GM18505 (cell line): ENCODE measurements around the gene CHRNA4.
"Not testable (repeated sequence)": the region's sequence is repeated elsewhere in the genome, so short reads cannot be mapped to it uniquely, and the experiment has no call there.

Source experiments
- ATAC-seq: cut with Tn5 transposase; IDR thresholded peaks from one replicate; pipeline ENCODE4 v1.9.1; 2021; ENCODE audit not compliant: unreplicated experiment
- POLR2A ChIP-seq: IDR thresholded peaks from 4 replicates; pipeline ENCODE4 v1.6.1; 2011; ENCODE audit warnings: borderline replicate concordance; ENCODE audit not compliant: insufficient read depth, insufficient read length; ENCODE audit errors: extremely low read depth

Gene CHRNA4

DNA sequence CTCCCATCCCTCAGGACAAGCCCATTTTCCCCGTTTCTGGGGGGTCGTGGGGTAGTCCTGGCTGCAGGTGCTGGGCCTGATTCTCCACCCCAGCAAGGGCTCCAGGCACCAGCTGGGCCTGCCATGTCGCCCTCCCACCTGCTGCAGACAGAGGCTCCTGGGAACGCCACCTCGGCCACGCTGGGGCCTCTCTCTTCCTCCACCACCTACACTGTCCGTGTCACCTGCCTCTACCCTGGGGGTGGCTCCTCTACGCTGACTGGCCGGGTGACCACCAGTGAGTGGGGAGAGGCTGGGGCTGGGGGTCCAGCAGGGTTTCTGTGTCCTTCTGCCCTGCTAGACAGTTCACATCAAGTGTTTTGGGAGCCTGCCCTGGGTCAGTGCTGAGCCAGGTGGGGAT is 48.9 kb downstream of the CHRNA4 start:
- no peak for ATAC-seq
- no peak for TF ChIP-seq POLR2A

DNA sequence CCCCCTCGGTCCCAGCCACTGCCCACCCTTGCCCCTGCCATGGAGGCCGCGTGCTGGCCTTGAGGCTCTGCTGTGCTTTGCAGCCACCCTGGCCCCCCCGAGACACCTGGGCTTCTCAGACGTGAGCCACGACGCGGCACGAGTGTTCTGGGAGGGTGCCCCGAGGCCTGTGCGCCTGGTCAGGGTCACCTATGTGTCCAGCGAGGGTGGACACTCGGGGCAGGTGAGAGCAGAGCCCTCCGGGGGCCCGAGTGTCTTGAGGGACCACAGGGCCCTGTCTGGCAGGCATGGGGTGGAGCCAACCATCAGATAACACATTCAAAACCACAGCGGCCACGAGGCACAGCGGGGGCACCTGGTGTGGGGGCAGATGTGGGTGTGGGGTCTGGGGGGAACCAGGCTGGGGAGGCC is 49.3 kb downstream of the CHRNA4 start:
- ATAC-seq: no peak
- TF ChIP-seq POLR2A: no peak

DNA sequence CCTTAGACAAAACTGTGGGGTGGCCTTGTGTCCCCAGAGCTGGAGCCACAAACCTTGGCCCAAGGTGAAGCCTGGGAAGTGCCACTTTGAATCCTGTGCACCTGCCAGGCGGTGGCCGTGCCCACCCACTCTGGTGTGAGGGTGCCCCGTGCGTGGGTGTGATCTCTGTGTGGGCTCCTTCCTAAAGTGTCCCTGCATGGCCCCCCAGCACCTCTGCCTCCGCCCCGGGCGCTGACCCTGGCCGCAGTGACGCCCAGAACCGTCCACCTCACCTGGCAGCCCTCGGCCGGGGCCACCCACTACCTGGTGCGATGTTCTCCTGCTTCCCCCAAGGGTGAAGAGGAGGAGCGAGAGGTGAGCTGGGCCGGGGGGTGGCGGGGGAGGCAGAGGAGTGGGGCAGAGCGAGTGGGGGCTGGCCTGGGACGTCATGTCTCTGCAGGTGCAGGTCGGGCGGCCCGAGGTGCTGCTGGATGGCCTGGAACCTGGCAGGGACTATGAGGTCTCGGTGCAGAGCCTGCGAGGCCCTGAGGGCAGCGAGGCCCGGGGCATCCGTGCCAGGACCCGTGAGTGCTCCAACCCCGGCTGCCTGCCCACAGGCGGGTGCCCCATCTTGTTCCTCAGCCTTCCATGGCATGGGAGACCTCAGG is 49.8 kb downstream of the CHRNA4 start:
- no peak for TF ChIP-seq POLR2A
- ATAC-seq: no peak

DNA sequence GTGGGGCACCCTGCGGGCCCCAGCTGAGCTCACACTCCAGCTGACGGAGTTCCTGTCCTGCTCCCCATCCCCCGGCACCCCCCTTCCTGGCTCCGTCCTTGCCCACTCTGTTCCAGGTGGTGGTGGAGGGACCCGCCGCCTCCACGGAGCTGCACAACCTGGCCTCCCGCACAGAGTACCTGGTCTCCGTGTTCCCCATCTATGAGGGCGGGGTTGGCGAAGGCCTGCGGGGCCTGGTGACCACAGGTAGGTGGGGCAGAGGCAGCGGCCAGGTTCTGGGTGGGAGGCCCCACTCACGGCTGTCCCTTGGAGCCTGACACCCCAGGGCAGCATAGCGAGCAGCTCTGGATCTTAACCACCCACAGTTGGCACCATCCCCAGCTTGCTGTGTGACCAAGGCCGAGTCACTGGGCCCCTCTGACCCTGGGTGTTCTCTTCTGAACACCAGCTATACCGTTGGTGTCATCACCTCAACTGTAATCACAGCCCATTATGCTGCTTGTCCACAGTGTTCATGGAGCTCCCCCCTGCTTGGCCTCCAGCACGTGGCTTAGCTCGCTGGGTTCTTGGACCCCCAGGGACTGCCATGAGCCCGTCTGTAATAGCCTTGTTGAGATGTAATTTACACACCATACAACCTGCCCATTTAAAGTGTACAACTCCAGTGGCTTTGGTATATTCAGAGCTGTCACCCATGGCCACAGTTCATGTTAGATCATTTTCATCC is 50.7 kb downstream of the CHRNA4 start:
- no peak for TF ChIP-seq POLR2A
- no peak for ATAC-seq

DNA sequence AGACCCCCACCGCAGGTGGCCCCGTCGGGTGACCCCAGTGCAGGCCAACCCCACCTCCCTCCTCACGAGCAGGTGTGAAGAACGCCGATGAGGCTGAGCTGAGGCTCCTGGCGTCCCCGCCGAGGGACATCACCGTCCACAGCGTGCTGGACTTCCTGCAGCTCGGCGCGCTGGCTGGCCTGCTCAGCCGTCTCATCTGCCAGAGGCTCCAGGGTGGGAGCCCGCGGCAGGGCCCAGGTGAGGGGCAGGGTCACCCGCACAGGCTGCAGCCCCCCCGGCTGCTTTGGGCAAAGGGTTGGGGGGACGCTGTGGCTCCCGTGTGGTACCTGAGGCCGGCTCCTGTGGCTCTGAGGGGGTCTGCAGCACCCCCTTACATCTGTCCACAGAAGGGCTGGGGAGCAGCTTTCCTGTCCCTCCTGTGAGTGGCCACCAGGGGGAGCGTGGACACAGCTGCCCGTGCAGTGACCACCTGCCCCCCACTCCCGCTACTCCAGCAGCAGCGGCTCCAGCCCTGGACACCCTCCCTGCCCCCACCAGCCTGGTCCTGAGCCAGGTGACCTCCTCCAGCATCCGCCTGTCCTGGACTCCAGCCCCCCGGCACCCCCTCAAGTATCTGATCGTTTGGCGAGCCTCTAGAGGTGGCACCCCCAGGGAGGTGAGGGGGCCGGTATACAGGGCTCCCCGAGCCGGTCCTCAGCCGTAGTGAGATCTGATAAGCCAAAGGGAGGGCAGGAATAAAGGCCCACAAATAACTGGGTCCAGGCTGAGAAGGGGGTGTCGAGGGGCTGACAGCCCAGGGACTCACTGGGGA is 51.7 kb downstream of the CHRNA4 start:
- no peak for ATAC-seq

DNA sequence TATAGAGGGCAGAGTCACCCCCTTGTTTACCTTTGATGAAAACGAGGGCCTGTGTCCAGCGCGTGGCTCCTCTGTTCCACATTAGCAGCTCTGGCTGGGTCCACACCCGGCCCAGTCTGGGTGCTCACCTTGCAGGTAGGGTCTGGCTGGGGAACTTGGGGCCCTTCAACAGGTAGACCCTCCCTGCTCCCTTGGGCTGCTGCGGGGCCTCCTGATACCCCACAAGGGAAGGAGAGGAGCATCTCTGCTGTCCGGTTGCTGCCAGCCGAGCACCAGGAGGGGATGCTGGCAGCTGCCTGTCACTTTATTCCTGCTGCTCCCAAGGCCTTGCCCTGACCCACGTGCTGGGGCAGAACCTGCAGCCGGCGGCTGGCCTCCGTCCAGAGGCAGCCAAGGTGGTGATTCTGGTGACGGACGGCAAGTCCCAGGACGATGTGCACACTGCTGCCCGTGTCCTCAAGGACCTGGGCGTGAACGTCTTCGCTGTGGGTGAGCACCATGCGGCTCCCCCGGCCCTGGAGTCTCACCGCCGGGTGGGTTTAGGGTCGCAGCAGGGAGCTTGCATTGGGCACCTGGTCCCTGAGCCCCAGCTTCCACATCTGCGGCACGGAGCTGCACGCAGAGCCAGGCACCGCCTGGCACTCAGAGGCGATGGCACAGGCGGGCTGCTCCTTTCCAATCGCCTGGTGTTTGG is 52.8 kb downstream of the CHRNA4 start:
- TF ChIP-seq POLR2A: no peak
- no peak for ATAC-seq

More for the DNA sequence above, 51.7 kb downstream of the CHRNA4 start:
- no peak for TF ChIP-seq POLR2A

DNA sequence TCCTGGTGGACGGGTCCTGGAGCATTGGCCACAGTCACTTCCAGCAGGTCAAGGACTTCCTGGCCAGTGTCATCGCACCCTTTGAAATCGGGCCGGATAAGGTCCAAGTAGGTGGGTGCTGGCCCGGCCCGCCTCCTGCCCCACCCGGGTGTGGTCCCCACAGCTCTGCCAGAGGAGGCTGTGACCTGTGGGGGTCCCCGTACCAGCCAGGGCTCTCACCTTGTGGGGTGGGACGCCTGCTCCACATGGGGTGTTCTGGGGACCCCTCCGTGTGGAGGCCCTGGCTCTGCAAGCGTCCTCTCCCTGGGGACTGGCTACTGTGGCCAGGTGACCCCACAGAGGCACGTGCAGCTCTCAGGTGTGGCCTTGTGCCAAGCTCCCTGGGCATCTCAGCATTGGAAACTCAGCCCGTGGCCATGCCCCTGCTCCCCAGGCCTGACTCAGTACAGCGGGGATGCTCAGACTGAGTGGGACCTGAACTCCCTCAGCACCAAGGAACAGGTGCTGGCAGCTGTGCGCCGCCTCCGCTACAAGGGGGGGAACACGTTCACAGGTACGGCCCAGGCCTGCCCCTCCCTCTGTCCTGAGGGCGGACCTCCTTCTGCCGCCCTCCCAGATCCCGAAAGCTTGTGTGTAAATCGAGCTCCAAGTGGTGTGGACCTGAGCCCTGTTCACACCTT is 53.5 kb downstream of the CHRNA4 start:
- ATAC-seq: no peak
- TF ChIP-seq POLR2A: no peak

DNA sequence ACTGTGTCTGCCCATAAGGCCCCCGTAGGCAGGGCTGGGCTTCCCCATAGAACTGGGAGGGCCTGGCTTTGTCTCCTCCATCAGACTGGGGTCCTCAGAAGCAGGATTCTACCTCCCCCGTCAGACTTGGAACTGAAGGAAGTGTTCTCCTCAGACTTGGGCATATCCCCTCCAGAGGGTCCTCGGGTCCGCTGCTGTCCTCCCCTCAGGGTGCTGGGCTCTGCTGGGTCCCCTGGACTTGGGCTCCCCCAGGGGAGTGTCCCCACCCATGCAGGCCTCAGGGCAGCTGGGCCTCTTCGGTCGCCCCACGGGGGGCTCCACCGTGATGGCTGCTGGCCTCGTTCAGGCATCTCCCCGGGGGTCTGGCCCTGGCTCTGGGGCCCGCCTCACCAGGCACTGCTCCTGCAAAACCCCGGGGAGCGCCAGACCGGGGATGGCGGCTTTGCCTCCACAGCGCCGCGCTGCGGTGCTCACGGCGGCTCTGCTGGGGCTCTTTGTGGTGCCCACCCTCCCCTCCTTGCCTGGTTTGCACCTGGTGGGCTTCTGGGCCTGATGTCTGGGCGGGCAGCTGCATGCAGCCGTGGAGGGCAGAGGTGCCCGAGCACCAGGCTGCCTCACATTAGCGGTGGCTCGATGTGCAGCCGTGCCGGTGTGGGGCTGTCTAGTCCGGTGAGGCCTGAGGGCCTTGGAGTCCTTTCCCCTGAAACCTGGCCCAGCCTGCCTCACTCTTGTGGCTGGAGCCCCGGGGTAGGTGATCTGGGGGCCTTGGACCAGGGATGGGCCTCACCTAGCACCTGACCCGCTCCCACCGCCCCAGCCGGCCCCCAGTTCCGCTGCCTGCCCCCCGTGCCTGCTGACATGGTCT is 54.2 kb downstream of the CHRNA4 start:
- no peak for TF ChIP-seq POLR2A
- no peak for ATAC-seq

DNA sequence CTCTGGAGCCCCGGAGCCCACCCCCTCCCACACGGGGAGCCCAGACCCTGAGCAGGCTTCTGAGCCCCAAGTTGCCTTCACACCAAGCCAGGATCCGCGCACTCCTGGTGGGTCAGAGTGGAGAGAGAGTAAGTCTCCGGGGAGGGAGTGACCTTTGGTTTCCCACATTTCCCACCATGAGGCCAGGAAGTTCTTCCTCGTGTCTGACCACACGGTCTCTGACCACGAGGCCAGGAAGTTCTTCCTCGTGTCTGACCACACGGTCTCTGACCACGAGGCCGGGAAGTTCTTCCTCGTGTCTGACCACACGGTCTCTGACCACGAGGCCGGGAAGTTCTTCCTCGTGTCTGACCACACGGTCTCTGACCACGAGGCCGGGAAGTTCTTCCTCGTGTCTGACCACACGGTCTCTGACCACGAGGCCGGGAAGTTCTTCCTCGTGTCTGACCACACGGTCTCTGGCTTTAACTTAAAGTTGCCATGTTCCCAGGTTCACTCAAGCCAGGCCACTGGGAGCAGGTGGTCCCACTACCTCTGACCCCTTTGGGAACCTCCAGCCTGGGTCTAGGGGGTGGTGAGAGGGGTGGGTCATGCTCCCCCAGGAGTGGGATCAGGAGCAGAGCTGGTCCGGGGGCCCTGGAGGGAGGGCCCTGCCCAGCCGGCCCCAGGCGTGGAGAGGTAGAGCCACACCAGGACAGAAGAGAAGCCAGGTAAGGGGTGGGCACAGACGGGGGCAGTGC is 55.0 kb downstream of the CHRNA4 start:
- ATAC-seq: not testable (repeated sequence)

DNA sequence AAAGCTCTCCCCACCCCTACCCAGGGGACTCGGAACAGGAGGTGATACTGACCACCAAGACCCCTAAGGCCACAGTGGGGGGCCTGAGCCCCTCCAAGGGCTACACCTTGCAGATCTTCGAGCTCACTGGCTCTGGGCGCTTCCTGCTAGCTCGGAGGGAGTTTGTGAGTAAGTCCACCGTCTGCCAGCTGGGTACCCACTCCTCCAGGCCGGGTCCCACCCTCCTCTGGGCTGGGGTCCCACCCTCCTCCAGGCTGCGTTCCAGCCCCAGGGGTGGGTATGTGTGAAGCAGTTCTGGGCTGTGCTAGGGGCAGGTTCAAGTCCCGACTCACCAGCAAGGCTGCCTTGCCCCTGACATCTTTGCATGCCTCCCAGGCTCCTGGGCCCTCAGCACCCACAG is 55.8 kb downstream of the CHRNA4 start:
- no peak for TF ChIP-seq POLR2A
- ATAC-seq: no peak

DNA sequence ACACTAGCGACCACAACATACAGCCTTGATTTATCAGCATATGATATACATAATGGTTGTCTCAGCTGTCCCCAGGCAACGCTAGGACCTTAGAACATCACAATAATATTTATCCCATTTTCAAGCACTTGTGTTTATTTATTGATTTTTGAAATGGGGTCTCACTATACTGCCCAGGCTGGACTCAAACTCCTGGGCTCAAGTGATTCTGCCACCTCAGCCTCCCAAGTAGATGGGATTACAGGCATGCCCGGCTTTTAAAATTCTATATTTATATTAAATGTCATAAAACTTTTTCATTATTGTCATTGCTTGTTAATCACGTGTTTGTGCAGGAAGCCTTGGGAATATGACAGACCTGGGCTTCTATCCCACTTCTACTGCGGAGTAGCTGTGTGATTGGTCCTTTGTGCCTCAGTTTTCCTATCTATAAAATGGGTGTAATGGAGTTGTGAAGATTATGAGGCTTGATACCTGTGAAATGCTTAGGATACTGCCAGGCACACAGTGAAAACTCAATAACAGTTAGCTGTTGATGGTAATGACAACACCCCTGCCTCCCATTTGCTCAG is 58.0 kb downstream of the CHRNA4 start:
- TF ChIP-seq POLR2A: no peak
- no peak for ATAC-seq

DNA sequence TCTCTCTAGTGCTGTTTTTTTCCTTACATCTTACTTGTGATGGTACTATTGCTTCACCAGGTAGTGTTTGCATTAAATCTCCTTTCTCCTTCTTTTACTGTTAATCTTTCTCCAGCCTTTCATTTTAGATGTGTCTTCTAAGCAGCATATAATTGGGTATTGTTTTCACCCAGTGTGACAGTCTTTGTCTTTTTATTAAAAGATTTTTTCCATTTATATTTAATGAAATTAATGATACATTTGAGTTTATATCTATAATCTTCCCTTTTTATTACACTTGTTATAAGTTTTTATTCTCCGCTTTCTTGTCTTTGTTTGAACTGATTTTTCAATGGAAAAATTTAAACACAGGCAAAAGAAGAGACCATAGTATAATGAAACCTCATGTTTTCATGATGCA is 59.5 kb downstream of the CHRNA4 start:
- TF ChIP-seq POLR2A: no peak
- no peak for ATAC-seq
